Common myeloid progenitor, CD34-positive (primary cell): Measurements from ENCODE around the gene ZNF311.
A peak's percentile ranks its signal among the peaks of the same experiment; 100 is the strongest.

Experiments
- CTCF ChIA-PET: fragments of 350-600 bp; sonication (Branson Sonifier 250); formaldehyde crosslinking; loops from one replicate; lab custom pipeline; 2021; ENCODE audit warnings: antibody characterized with exemption; lab: Charles Lee
- POLR2A ChIA-PET: fragments of 350-600 bp; sonication (Branson Sonifier 250); formaldehyde crosslinking; loops from one replicate; lab custom pipeline; 2021; ENCODE audit warnings: antibody characterized with exemption; lab: Charles Lee
- DNase-seq, 3 donors: peaks; one replicate each; pipeline versions ENCODE4 v3.0.0 to v3.0.0-alpha.2; 2013
- H3K27ac ChIP-seq, 2 experiments: 1 replicate in 1 of 2; 2 replicates in 1 of 2; pipeline ENCODE4 v1.7.0; 2013; ENCODE audit warnings: inconsistent platforms in 2 of 2, low read length in 2 of 2, mild to moderate bottlenecking in 2 of 2, low read depth in 1 of 2, moderate library complexity in 1 of 2; ENCODE audit not compliant: severe bottlenecking in 2 of 2, insufficient read depth in 1 of 2, poor library complexity in 1 of 2
- H3K27me3 ChIP-seq, 5 experiments: replicated peaks in 2 of 5; 1 replicate in 3 of 5; 2 replicates in 2 of 5; pipeline versions ENCODE4 v1.6.1 to v1.7.0; 2013; ENCODE audit warnings: low read length in 4 of 5, mild to moderate bottlenecking in 2 of 5, moderate library complexity in 2 of 5, inconsistent platforms in 1 of 5; ENCODE audit not compliant: insufficient read depth in 5 of 5, control insufficient read depth in 4 of 5
- H3K36me3 ChIP-seq, 4 experiments: 1 replicate in 2 of 4; 2 replicates in 2 of 4; pipeline versions ENCODE4 v1.6.1 to v1.7.0; 2013; ENCODE audit warnings: low read length in 3 of 4, control low read depth in 1 of 4, mild to moderate bottlenecking in 1 of 4; ENCODE audit not compliant: control insufficient read depth in 4 of 4, insufficient read depth in 4 of 4
- H3K4me1 ChIP-seq, 4 experiments: 1 replicate in 3 of 4; 2 replicates in 1 of 4; pipeline versions ENCODE4 v1.6.1 to v1.7.1; 2013; ENCODE audit warnings: low read length in 3 of 4, mild to moderate bottlenecking in 3 of 4, control low read depth in 1 of 4, inconsistent platforms in 1 of 4, moderate library complexity in 1 of 4; ENCODE audit not compliant: control insufficient read depth in 4 of 4, insufficient read depth in 4 of 4; ENCODE audit errors: control extremely low read depth in 1 of 4
- H3K4me3 ChIP-seq, 7 experiments: 1 replicate in 4 of 7; 2 replicates in 3 of 7; pipeline versions ENCODE4 v1.5.1 to v1.7.0; 2013; ENCODE audit warnings: mild to moderate bottlenecking in 7 of 7, low read length in 6 of 7, moderate library complexity in 6 of 7, inconsistent platforms in 2 of 7, low read depth in 2 of 7, control low read depth in 1 of 7; ENCODE audit not compliant: insufficient read depth in 4 of 7, control insufficient read depth in 1 of 7; ENCODE audit errors: extremely low read depth in 1 of 7
- H3K9me3 ChIP-seq, 5 experiments: 1 replicate in 4 of 5; 2 replicates in 1 of 5; pipeline versions ENCODE4 v1.6.1 to v1.7.1; 2013; ENCODE audit warnings: low read length in 4 of 5, mild to moderate bottlenecking in 2 of 5, inconsistent platforms in 1 of 5, low read depth in 1 of 5, moderate library complexity in 1 of 5; ENCODE audit not compliant: control insufficient read depth in 4 of 5, insufficient read depth in 2 of 5; ENCODE audit errors: control extremely low read depth in 1 of 5
- WGBS: methylation state at CpG from one replicate; pipeline ENCODE4 v1.1.5; 2013; ENCODE audit not compliant: insufficient coverage; 5-methylcytosine and 5-hydroxymethylcytosine counted together

The ZNF311 gene

DNA sequence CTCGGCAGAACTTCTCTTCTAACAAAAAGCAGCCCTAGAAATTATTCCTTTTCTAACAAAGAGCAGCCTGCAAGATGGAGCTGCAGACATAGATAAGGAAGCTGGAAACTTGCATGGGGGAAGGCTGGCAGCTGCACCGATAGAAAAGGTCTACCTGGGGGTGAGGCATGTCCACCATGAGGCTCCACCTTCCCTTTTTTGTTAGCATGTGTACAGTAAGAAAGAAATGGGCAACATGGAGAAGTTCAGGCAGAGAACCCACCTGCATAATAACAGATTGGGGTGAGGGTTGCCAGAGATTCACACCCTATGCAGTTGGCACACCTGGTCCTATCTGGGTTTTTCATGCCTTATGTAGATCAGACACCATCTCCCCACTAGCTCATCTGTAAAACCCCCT, 25.4 kb downstream of the ZNF311 start:
- ChIA-PET CTCF (interaction anchor here (0.8 to 1.3 kb wide), 2 partner anchors 16 to 36 kb away, joined by 3 read pairs; no protein-coding TSS in a partner anchor), POLR2A (interaction anchor here (0.6 kb wide), 2 partner anchors 21 to 1122 kb away, joined by 3 read pairs; no protein-coding TSS in a partner anchor)
- peak in 2 of 3 donors; percentile 19 to 55 for DNase-seq
- no peak overlapping the region for H3K4me3 ChIP-seq
- H3K27ac ChIP-seq: peak overlapping the region in 1 of 2 experiments; percentile 94
- H3K27me3 ChIP-seq: peaks cover 0 to 8% (median 1%) of the 10 kb centered on the region in 5 experiments
- no peaks in the 10 kb centered on the region for H3K36me3 ChIP-seq
- no peaks in the 10 kb centered on the region for H3K9me3 ChIP-seq
- H3K4me1 ChIP-seq: peaks cover 13 to 34% (median 23%) of the 10 kb centered on the region in 4 experiments
- WGBS: 0% methylated on average over 1 of the region's 2 CpGs

DNA sequence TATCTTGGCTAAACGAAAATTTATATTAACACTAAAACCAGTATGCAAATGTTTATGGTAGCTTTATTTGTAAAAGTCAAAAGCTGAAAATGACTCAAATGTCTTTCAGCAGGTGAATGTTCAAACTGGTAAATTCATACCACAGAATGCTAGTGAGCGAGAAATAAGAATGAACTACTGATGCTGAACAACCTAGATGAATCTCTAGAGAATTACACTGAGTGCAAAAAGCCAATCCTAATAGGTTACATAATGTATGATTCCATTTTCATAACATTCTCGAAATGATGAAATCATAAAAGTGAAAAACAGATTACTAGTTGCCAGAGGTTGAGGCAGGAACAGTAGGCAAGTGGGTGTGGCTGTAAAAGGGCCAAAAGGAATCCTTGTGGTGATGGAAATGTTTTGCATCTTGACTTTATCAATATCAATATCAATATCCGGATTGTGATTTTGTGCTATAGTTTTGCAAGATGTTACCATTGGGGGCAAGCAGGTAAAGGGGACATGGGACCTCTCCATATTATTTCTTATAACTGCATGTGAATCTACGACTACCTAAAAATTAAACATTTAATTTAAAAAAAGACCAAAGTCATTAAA, 26.1 kb downstream of the ZNF311 start:
- Histone ChIP-seq H3K36me3 (no peaks in the 10 kb centered on the region), H3K27ac (peak overlapping the region in 1 of 2 experiments; percentile 94), H3K9me3 (no peaks in the 10 kb centered on the region), H3K4me1 (peaks cover 13 to 34% (median 23%) of the 10 kb centered on the region in 4 experiments), H3K27me3 (peaks cover 0 to 8% (median 3%) of the 10 kb centered on the region in 5 experiments), H3K4me3 (no peak overlapping the region)
- DNase-seq: no peak
- CTCF ChIA-PET: interaction anchor here (0.6 to 0.8 kb wide), 2 partner anchors 37 to 1606 kb away, joined by 3 to 4 read pairs; no protein-coding TSS in a partner anchor
- WGBS: 100% methylated on average over 1 of the region's 5 CpGs
- POLR2A ChIA-PET: interaction anchor here (0.6 kb wide), 2 partner anchors 20 to 1121 kb away, joined by 3 read pairs; no protein-coding TSS in a partner anchor

DNA sequence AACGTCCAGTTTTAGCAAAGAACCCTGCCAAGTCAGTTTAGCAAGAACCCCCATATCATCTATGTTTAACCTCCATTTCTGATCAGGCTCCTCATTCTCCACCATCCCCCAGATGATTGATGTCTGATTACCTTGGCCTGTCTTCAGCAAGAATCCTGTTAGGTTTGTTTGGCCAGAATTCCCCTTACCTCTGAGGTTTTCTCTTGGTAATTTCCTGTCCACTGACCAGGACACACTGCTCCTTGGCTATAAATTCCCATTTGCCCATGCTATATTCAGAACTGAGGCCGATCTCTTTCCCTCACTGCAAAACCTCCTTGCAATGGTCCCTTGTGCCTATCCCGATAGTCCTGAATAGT, 27.0 kb downstream of the ZNF311 start:
- CTCF ChIA-PET: no interaction called here
- H3K27ac ChIP-seq: peak overlapping the region in 1 of 2 experiments; percentile 94
- no peak overlapping the region for H3K4me3 ChIP-seq
- WGBS: 70% methylated on average over 3 of the region's 3 CpGs
- DNase-seq: no peak
- POLR2A ChIA-PET: no interaction called here
- H3K36me3 ChIP-seq: no peaks in the 10 kb centered on the region
- peaks cover 13 to 32% (median 23%) of the 10 kb centered on the region in 4 experiments for H3K4me1 ChIP-seq
- peaks cover 0 to 8% (median 3%) of the 10 kb centered on the region in 5 experiments for H3K27me3 ChIP-seq
- H3K9me3 ChIP-seq: no peaks in the 10 kb centered on the region

DNA sequence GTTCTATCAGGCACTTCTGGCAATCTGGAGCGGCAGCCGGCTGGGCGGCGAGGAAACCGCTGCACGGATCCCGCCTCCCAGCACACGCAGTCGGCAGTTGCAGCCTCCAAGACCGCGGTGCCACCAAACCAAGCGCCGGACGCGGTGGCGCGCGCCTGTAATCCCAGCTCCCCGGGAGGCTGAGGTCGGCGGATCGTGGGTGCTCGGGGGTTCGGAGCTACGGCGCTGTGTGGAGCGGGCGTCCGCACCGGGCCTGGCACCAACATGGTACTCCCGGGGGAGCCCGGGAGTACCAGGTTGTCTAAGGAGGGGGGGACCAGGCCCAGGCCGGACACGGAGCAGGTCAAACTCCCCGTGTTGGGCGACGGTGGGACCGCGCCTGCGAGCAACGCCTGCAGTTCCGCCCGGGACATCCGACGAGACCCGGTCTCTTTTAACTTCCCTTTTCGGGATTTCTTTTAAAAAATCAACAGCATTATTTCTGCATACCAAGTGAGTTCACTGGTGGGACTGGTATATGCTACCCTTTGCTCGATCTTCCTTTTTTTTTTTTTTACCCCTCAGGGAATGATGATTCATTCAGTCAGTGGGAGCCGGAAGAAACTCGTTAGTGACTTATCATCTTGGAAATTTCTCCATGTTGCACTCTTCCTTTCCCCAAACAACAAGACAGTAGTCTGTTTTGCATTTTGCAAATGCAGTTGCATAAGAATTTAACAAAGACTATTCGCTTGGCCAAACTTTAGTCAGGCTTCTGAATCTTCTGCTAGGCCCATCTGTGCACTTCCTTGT, 27.6 kb downstream of the ZNF311 start:
- 16% methylated on average over 47 of the region's 51 CpGs for WGBS
- POLR2A ChIA-PET: no interaction called here
- peak in 2 of 3 donors; percentile 71 to 85 for DNase-seq
- Histone ChIP-seq H3K9me3 (no peaks in the 10 kb centered on the region), H3K27me3 (peaks cover 0 to 8% (median 3%) of the 10 kb centered on the region in 5 experiments), H3K4me3 (peak overlapping the region; percentile 22 to 75 (median 57)), H3K27ac (peak overlapping the region in 1 of 2 experiments; percentile 94), H3K36me3 (no peaks in the 10 kb centered on the region), H3K4me1 (peaks cover 8 to 27% (median 18%) of the 10 kb centered on the region in 4 experiments)
- CTCF ChIA-PET: interaction anchor here (0.9 to 1.0 kb wide), 2 partner anchors 32 to 130 kb away, joined by 3 read pairs; no protein-coding TSS in a partner anchor

DNA sequence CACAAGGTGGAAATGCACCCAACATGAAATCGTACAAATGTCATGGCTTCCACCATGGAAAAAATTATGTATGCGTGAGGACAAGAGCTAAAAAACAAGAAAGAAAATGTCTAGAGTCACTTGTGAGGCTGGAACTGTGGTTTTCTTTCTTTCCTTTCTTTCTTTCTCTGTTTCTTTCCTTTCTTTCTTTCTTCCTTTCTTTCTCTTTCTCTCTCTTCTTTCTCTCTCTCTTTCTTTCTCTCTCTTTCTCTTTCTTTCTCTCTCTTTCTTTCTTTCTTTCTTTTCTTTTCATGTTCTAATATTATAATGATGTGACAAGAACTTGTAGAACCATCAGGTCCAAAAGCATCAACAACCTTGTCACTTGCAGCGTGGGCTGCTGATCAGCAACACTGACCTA, 28.4 kb downstream of the ZNF311 start:
- Histone ChIP-seq H3K27ac (no peak overlapping the region), H3K4me3 (peak overlapping the region in 4 of 7 experiments; percentile 57 to 75 (median 62)), H3K4me1 (peaks cover 6 to 25% (median 16%) of the 10 kb centered on the region in 4 experiments), H3K36me3 (no peaks in the 10 kb centered on the region), H3K27me3 (peaks cover 0 to 8% (median 3%) of the 10 kb centered on the region in 5 experiments), H3K9me3 (no peaks in the 10 kb centered on the region)
- 67% methylated on average over 3 of the region's 3 CpGs for WGBS
- no peak for DNase-seq
- ChIA-PET POLR2A (no interaction called here), CTCF (interaction anchor here (0.9 to 2.6 kb wide), 3 partner anchors 15 to 129 kb away, joined by 3 to 7 read pairs (median 3); no protein-coding TSS in a partner anchor)

DNA sequence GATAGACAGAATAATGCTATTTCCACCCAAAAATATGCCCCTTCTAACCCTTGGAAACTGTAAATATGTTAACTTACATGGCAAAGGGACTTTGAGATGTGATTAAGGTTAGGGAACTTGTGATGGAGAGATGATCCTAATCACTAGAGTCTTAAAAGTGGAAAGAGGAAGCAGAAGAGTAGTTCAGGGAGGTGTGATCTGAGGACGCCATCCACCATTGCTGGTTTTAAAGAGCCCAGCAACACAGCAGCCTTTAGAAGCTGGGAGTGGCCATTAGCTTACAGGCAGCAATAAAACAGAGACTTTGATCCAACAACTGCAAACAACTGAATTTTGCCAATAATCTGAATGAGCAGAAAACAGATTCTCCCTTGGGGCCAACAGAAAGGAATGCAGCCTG, 30.6 kb downstream of the ZNF311 start:
- Histone ChIP-seq H3K27ac (no peak overlapping the region), H3K27me3 (peaks cover 0 to 8% (median 3%) of the 10 kb centered on the region in 5 experiments), H3K4me3 (no peak overlapping the region), H3K9me3 (no peaks in the 10 kb centered on the region), H3K36me3 (no peaks in the 10 kb centered on the region), H3K4me1 (peaks cover 6 to 13% (median 8%) of the 10 kb centered on the region in 4 experiments)
- WGBS: 89% methylated on average over 1 of the region's 1 CpG
- POLR2A ChIA-PET: no interaction called here
- CTCF ChIA-PET: interaction anchor here (1.4 to 2.6 kb wide), 2 partner anchors 13 to 42 kb away, joined by 4 to 7 read pairs; no protein-coding TSS in a partner anchor
- DNase-seq: peak in 1 of 3 donors; percentile 31
